Ishikawa (cell line): ENCODE results near the gene VCAN.

Source experiments
- CEBPB ChIP-seq: IDR thresholded peaks from 2 replicates; pipeline ENCODE4 v1.6.1; 2012
- CREB1 ChIP-seq: IDR thresholded peaks from 2 replicates; pipeline ENCODE4 v1.6.1; 2012; ENCODE audit warnings: low read depth
- EGR1 ChIP-seq: IDR thresholded peaks from 2 replicates; pipeline ENCODE4 v1.6.1; 2012
- EP300 ChIP-seq: IDR thresholded peaks from 2 replicates; pipeline ENCODE4 v1.6.1; 2012; ENCODE audit warnings: borderline replicate concordance
- NFIC ChIP-seq: IDR thresholded peaks from 2 replicates; pipeline ENCODE4 v1.6.1; 2012
- YY1 ChIP-seq: IDR thresholded peaks from 2 replicates; pipeline ENCODE4 v1.6.1; 2012; ENCODE audit warnings: low read depth
- TF ChIP-seq, protein P1 (sequence below): IDR thresholded peaks from 2 replicates; pipeline ENCODE4 v1.6.1; 2012; ENCODE audit warnings: low read depth, mild to moderate bottlenecking

DNA sequence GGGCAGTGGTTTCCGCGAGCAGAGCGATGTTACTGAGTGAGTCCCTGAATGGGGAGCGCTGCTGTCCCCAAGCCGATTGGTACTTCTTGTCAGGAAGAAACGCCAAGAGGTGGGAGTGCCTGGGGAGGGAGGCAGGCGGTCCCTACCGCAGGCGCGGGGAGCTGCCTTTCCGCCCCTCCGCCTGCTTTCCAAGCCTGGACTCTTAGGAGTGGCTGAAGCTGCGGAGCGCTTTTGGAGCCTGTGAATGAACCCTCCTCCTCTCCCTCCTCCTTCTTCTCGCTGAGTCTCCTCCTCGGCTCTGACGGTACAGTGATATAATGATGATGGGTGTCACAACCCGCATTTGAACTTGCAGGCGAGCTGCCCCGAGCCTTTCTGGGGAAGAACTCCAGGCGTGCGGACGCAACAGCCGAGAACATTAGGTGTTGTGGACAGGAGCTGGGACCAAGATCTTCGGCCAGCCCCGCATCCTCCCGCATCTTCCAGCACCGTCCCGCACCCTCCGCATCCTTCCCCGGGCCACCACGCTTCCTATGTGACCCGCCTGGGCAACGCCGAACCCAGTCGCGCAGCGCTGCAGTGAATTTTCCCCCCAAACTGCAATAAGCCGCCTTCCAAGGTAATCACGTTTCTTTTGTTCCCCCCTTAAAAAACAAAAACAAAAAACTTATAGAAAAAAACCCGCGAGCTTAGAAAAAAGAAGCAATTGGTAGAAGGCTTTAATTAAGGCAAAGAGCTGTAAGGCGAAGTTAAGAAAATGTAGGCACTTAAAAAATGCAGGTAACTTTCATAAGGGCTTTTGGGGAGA lies at the start of gene VCAN:
- TF ChIP-seq, protein P1, sequence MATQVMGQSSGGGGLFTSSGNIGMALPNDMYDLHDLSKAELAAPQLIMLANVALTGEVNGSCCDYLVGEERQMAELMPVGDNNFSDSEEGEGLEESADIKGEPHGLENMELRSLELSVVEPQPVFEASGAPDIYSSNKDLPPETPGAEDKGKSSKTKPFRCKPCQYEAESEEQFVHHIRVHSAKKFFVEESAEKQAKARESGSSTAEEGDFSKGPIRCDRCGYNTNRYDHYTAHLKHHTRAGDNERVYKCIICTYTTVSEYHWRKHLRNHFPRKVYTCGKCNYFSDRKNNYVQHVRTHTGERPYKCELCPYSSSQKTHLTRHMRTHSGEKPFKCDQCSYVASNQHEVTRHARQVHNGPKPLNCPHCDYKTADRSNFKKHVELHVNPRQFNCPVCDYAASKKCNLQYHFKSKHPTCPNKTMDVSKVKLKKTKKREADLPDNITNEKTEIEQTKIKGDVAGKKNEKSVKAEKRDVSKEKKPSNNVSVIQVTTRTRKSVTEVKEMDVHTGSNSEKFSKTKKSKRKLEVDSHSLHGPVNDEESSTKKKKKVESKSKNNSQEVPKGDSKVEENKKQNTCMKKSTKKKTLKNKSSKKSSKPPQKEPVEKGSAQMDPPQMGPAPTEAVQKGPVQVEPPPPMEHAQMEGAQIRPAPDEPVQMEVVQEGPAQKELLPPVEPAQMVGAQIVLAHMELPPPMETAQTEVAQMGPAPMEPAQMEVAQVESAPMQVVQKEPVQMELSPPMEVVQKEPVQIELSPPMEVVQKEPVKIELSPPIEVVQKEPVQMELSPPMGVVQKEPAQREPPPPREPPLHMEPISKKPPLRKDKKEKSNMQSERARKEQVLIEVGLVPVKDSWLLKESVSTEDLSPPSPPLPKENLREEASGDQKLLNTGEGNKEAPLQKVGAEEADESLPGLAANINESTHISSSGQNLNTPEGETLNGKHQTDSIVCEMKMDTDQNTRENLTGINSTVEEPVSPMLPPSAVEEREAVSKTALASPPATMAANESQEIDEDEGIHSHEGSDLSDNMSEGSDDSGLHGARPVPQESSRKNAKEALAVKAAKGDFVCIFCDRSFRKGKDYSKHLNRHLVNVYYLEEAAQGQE = no peak
- TF ChIP-seq CREB1 (no peak), NFIC (no peak), EGR1 (no peak), YY1 (no peak), EP300 (no peak), CEBPB (no peak)
